NCI-H2029 treated with DMSO at 0.1 percent for 48 hours (cell line): ENCODE data around the gene TFAP2D.

ENCODE experiments used
- DNase-seq: peaks from one replicate; lab custom pipeline; 2025; lab: John Stamatoyannopoulos, UW

The TFAP2D gene

DNA sequence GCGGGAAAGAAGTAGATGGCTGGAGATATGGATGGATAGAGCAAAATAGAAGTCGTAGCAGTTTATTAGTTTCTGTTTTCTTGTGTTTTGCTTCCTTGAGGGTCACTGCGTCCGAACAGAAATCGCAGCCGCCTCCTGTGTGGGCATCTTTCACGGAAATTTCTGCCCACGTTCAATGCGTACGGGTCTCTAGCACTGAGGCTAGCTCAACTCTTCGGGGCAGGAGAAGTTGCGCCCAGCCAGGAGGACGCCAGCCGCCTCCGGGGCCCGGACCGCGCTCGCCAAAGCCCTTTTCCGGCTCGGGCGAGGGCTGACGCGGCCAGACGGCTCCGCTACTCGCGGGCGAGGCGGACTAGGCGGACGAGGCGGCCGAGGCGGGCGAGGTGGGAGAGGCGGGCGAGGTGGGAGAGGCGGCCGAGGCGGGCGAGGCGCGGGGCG is 106.2 kb downstream of the TFAP2D start:
- DNase-seq: no peak

DNA sequence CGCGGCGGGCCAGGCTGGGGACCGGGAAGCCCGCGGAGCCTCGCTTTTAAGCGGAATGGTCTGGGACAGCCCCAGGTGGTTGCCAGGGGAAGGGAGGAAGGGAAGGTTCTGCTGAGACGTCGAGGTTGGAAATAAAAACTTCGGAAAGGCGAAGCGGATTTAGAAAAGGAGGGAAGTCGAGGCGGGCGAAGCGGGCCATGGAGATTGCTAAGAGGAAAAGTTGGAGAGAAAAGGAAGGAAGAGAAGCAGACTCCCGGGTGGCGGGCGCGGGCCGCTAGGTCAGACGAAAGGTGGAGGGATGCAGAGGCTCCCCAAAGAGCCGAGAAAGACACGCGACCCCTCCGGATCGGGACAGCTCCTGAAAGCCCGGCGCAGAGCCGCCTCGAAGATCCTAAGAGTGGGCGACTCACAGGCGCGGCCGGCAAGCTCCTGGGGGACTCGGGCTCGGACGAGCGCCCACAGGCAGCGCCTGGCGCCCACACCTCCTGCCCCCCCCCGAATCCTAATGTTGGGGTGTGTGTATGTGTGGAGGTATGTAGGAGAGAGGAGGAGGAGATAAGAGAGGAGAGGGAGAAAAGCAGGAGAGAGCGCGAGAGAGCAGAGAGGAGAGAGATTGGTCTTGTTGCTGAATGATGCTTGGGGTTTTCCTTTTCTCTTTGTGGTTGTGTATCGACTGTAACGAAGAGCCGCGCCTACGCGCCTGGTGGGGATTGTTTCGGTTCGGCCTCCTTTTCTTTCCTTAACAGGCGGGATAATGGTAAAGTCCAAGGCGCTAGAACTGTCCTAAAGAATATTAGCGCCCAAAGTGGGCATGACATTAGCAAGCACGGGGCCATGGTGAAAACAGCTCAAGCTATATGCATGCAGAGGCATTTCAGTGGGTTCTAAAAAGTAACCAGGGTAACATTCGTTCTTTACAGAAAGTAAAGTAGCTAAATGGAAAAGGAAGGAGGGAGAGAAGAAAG is 106.9 kb downstream of the TFAP2D start:
- DNase-seq: no peak

DNA sequence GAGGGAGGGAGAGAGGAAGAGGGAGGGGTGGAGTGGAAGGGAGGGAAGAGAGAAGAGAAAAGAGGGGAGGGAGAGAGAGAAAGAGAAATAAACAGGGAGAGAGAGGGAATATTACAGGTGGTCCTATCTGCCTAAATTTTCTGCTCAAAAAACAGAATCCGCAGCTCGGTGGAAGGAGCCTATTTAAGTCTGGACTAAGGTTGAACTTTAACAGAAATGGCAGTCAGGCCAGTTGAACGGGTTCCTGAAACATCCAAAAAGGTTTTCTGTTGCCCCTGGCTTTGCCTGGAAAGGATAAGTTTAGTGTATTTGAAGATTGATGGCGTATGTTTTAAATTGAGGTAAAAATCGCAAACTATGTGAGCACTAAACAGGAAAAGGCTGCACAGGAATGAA is 107.5 kb downstream of the TFAP2D start:
- DNase-seq: no peak

DNA sequence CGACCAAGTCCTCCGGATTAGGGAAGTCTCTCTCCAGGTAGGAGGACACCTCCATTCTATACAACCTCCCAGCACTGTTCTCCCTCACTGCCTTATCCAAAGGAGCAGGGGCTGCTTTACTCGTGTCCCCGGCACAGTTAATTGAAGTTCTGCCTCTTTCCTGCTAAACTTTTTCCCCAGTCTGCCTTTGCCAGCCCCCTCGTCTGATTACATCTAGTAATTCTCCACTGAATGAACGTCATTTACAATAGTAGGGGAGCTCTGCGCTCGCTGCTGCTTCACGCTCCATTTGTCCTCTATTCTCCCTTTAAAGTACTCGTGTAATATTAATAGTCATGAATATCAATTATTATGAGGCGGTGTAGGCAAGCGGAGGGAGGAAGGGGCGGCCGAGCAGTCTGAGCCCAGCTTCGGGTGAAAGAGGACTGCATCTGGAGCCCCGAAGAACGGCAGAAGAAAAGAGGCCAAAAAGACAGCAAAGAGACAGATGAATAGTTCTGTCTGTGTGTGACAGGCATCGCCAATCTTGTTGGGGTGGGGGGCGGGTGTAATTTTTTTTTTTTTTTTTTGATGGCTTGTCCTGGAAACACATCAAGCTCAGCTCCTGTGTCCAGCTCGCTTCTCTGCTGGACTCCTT is 108.2 kb downstream of the TFAP2D start:
- DNase-seq: no peak

DNA sequence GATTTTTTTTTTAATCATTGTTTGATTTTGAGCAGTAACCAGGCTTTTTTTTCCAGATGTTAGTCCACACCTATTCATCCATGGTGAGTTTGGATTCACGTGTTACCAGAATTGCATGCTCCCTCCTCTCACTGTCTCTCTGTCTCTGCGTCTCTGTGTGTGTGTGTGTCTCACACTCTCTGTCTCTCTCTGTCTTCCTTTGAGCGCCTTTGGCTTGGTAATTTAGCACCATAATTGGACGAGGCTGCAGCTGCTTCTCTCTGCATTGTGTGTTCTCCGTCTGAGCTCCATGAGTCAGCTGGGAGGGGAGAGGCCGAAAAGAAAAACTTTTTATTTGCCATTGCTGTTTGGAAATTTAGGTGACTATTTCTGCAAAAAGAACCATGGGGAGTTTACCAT is 108.8 kb downstream of the TFAP2D start:
- no peak for DNase-seq
